GM23338 (cell line): ENCODE data around the gene RNF220. TPM values are rescaled to one million over a fixed set of nuclear protein-coding genes. Genes with fewer than 3 reads are reported as not detected.

Experiments
- CREB1 ChIP-seq: fragments of 250-450 bp; sonication (Bioruptor Pico); IDR thresholded peaks from 2 replicates; pipeline ENCODE4 v1.5.0; 2020; ENCODE audit warnings: low read depth, mild to moderate bottlenecking, moderate library complexity
- ETS1 ChIP-seq: IDR thresholded peaks from 2 replicates; pipeline ENCODE4 v1.6.1; 2016; ENCODE audit warnings: antibody characterized with exemption
- EZH2 ChIP-seq: fragments of 200-600 bp; sonication (generic); IDR thresholded peaks from one replicate; pipeline ENCODE4 v1.8.0; 2017; ENCODE audit warnings: antibody characterized with exemption, mild to moderate bottlenecking, low read depth; ENCODE audit not compliant: unreplicated experiment
- EZH2phosphoT487 ChIP-seq: fragments of 200-600 bp; sonication (generic); IDR thresholded peaks from one replicate; pipeline ENCODE4 v1.8.1; 2018; ENCODE audit warnings: antibody characterized with exemption; ENCODE audit not compliant: unreplicated experiment
- JUNB ChIP-seq: IDR thresholded peaks from one replicate; pipeline ENCODE4 v1.6.1; 2016; ENCODE audit warnings: antibody characterized with exemption; ENCODE audit not compliant: unreplicated experiment
- NANOG ChIP-seq: IDR thresholded peaks from 2 replicates; pipeline ENCODE4 v1.6.1; 2016; ENCODE audit warnings: antibody characterized with exemption, borderline replicate concordance
- POLR2AphosphoS5 ChIP-seq: IDR thresholded peaks from 2 replicates; pipeline ENCODE4 v1.6.1; 2016; ENCODE audit warnings: antibody characterized with exemption, low read depth
- REST ChIP-seq: IDR thresholded peaks from one replicate; pipeline ENCODE4 v1.6.1; 2018; ENCODE audit warnings: antibody characterized with exemption; ENCODE audit not compliant: unreplicated experiment
- STAT1 ChIP-seq: IDR thresholded peaks from one replicate; pipeline ENCODE4 v1.6.1; 2016; ENCODE audit warnings: antibody characterized with exemption; ENCODE audit not compliant: unreplicated experiment
- ZNF114 ChIP-seq: fragments of 250-450 bp; sonication (Bioruptor Pico); IDR thresholded peaks from 2 replicates; pipeline ENCODE4 v1.5.0; 2020; ENCODE audit warnings: mild to moderate bottlenecking, moderate library complexity
- ZNF331 ChIP-seq: fragments of 250-450 bp; sonication (Bioruptor Pico); IDR thresholded peaks from 2 replicates; pipeline ENCODE4 v1.5.0; 2020; ENCODE audit warnings: low read depth, mild to moderate bottlenecking, moderate library complexity
- ZNF462 ChIP-seq: fragments of 250-450 bp; sonication (Bioruptor Pico); IDR thresholded peaks from 2 replicates; pipeline ENCODE4 v1.5.0; 2020; ENCODE audit warnings: mild to moderate bottlenecking, moderate library complexity
- polyA plus RNA-seq: library from polyadenylated mRNA; unstranded; fragments of >200 nt; fragmentation: Nextera tagmentation; extraction: Ambion mirVana; gene quantifications from 2 replicates; pipeline ENCODE4 v1.2.1, GENCODE V29; 2016
- total RNA-seq: library from RNA; depleted of rRNA; stranded (reverse); fragments of >200 nt; shearing (Covaris generic); gene quantifications from 2 replicates; pipeline ENCODE4 v1.2.3, GENCODE V29; 2014

The RNF220 gene
- total and polyA plus RNA-seq, 2 experiments from 2014 or later = 72.8 to 168 TPM

GRCh38 chr1:44662683-44663030 lies 257.6 kb downstream of the RNF220 start (continued):
- TF ChIP-seq ZNF462 (CRISPR knock-in tag) (no peak), ETS1 (no peak), STAT1 (no peak), EZH2 (no peak), POLR2AphosphoS5 (no peak), CREB1 (CRISPR knock-in tag) (no peak), REST (no peak), EZH2phosphoT487 (no peak), JUNB (no peak), NANOG (no peak), ZNF114 (CRISPR knock-in tag) (no peak), ZNF331 (CRISPR knock-in tag) (no peak)
